Activated T-helper 17 cell treated with anti-CD3 and anti-CD28 coated beads, Interleukin-2, amount 50 U/mL, for 72 hours (primary cell): ENCODE measurements around the gene ZSWIM1. TPM values are rescaled to one million over a fixed set of nuclear protein-coding genes. Genes with fewer than 3 reads are reported as not detected.

ENCODE experiments used
- ATAC-seq: fragments of 150-1000 bp; cut with Tn5 transposase; replicated peaks from 2 replicates; pipeline ENCODE4 v1.10.0; 2021; ENCODE audit warnings: mild to moderate bottlenecking, moderate library complexity
- H3K27ac Mint-ChIP-seq: one replicate; pipeline ENCODE4 v1.8.0; 2022; ENCODE audit warnings: mixed read lengths
- H3K27me3 Mint-ChIP-seq: one replicate; pipeline ENCODE4 v1.8.0; 2022; ENCODE audit warnings: mixed read lengths
- H3K36me3 Mint-ChIP-seq: one replicate; pipeline ENCODE4 v1.8.0; 2022; ENCODE audit warnings: low read depth, mild to moderate bottlenecking, mixed read lengths
- H3K4me1 Mint-ChIP-seq: one replicate; pipeline ENCODE4 v1.8.0; 2022; ENCODE audit warnings: mixed read lengths
- H3K4me3 Mint-ChIP-seq: one replicate; pipeline ENCODE4 v1.8.0; 2022; ENCODE audit warnings: mild to moderate bottlenecking, mixed read lengths
- H3K9me3 Mint-ChIP-seq: one replicate; pipeline ENCODE4 v1.8.0; 2022; ENCODE audit warnings: mixed read lengths
- total RNA-seq, 2 donors: library from RNA; stranded (reverse); gene quantifications; one replicate each; pipeline ENCODE4 v1.2.3, GENCODE V29; 2022

ZSWIM1 gene
- total RNA-seq, 2 donors from 2014 or later: 7.8 to 16.0 TPM

DNA sequence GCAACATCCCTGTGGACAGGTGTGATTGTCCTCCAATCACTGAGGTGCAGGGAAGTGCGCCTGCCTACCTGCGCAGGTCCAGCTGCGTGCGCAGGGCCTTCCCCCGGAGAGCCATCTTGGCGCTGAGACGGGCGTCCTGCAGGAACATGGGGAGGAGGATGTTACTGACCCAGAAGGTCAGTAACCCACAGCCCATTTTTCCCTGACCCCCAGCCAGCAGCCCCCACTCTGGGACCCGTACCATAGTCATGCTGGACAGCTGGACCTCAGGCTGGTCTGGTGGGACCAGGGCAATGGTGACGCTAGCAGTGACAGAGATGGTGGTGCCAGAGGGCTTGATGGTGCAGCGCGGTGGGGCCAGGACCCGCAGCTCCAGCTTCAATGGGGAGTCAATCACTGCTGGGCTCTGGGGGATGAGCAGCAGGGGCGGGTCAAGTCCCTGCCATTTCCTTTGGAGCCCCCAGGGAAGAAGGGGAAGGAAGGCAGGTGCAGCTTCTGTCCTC is 21.2 kb downstream of the ZSWIM1 start:
- Mint-ChIP-seq H3K9me3 (no peaks in the 10 kb centered on the region), H3K27ac (no peak overlapping the region), H3K4me3 (no peak overlapping the region)

DNA sequence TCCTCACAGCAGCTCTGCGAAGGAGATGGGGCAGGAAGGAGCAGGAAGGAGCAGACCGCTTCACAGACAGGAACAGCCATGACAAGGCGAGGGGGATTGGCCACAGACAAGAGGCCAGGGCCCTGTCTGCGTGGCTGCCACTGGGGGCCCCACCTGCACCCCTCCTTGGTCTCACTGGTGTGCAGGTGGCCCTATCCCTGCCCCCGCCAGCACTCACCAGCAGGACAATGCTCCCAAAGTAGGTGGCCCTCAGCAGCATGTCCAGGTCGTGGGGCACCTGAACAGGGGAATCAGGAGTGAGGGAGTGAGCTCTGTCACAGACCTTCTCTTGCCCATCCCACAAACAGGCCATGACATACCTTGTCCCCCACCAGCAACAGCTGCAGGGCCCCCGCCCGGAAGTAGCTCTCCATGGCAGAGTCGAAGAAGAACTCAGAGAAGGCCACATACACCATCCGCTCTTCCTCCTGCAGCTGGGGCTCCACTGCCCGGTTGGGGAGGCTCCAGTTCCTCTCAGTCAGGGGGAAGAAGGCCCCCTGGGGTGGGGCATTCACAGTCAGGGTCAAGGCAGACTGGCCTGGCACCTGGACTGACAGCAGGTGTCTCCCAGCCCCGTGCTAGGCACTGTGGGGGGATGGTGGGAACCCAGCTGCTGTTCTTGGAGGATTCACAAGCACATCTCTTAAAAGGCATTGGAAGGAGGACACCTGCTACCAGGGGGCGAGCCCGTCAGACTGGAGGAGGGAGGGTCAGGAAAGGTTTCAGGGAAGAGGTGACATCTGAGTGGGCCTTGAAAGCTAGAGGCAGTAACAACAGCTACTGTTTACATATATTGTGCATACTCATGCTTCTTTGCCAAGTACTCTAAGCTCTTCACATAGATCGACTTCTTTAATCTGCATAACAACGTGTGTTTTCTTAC is 23.8 kb downstream of the ZSWIM1 start:
- no peaks in the 10 kb centered on the region for H3K9me3 Mint-ChIP-seq
- no peaks in the 10 kb centered on the region for H3K4me1 Mint-ChIP-seq
- ATAC-seq: no peak
- no peaks in the 10 kb centered on the region for H3K36me3 Mint-ChIP-seq
- H3K27me3 Mint-ChIP-seq: no peaks in the 10 kb centered on the region
- H3K4me3 Mint-ChIP-seq: no peak overlapping the region
- no peak overlapping the region for H3K27ac Mint-ChIP-seq

More for the DNA sequence above, 21.2 kb downstream of the ZSWIM1 start:
- no peak for ATAC-seq
- H3K4me1 Mint-ChIP-seq: no peaks in the 10 kb centered on the region
- peaks cover 15% of the 10 kb centered on the region for H3K36me3 Mint-ChIP-seq
- no peaks in the 10 kb centered on the region for H3K27me3 Mint-ChIP-seq

GRCh38 chr20:45905505-45906079 is 24.6 kb downstream of the ZSWIM1 start:
- Mint-ChIP-seq H3K27ac (no peak overlapping the region), H3K4me1 (peaks cover 3% of the 10 kb centered on the region), H3K4me3 (no peak overlapping the region), H3K36me3 (no peaks in the 10 kb centered on the region), H3K9me3 (no peaks in the 10 kb centered on the region), H3K27me3 (no peaks in the 10 kb centered on the region)
- no peak for ATAC-seq

DNA sequence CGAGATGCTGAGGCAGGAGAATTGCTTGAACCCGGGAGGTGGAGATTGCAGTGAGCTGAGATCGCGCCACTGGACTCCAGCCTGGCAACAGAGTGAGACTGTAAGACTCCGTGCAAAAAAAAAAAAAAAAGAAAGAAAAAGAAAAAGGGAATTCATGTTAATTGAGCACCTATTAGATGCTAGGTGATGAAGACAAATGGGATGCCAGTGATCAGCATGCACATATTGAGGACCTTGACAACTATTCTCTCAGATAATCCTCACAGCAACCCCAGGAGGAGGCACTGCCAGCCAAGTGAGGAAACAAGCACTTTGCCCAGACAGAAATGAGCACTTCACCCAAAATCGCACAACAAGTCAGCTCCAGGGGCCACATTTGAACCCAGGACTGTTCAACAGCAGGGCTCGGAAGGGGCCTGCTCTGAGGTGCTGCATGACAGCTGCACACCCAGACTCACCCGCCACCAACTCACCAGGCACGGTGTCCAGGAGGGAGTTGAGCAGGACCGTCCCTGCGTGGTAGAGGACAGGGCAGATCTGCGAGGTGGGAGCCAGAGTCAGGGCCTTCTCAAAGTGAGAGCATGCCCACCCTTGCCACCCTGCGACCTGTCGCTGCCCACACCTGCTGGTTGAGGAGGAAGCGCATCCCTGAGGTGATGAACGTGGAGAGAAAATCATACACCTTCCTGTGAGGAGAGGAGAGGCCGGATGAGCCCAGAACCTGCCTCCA is 26.4 kb downstream of the ZSWIM1 start:
- Mint-ChIP-seq H3K36me3 (no peaks in the 10 kb centered on the region), H3K27me3 (no peaks in the 10 kb centered on the region), H3K9me3 (no peaks in the 10 kb centered on the region), H3K27ac (no peak overlapping the region), H3K4me1 (peaks cover 7% of the 10 kb centered on the region), H3K4me3 (no peak overlapping the region)
- ATAC-seq: no peak

GRCh38 chr20:45908084-45908483 is 27.1 kb downstream of the ZSWIM1 start:
- no peak overlapping the region for H3K27ac Mint-ChIP-seq
- no peak for ATAC-seq
- H3K4me3 Mint-ChIP-seq: no peak overlapping the region
- H3K9me3 Mint-ChIP-seq: no peaks in the 10 kb centered on the region
- no peaks in the 10 kb centered on the region for H3K27me3 Mint-ChIP-seq
- H3K4me1 Mint-ChIP-seq: peaks cover 7% of the 10 kb centered on the region
- no peaks in the 10 kb centered on the region for H3K36me3 Mint-ChIP-seq

- H3K4me3 Mint-ChIP-seq: no peak overlapping the region
- no peak overlapping the region for H3K27ac Mint-ChIP-seq
- H3K4me1 Mint-ChIP-seq: peaks cover 7% of the 10 kb centered on the region
- no peaks in the 10 kb centered on the region for H3K9me3 Mint-ChIP-seq
- no peak for ATAC-seq
- no peaks in the 10 kb centered on the region for H3K27me3 Mint-ChIP-seq
- no peaks in the 10 kb centered on the region for H3K36me3 Mint-ChIP-seq
Observed at GRCh38 chr20:45909336-45909808, 28.3 kb downstream of the ZSWIM1 start.

DNA sequence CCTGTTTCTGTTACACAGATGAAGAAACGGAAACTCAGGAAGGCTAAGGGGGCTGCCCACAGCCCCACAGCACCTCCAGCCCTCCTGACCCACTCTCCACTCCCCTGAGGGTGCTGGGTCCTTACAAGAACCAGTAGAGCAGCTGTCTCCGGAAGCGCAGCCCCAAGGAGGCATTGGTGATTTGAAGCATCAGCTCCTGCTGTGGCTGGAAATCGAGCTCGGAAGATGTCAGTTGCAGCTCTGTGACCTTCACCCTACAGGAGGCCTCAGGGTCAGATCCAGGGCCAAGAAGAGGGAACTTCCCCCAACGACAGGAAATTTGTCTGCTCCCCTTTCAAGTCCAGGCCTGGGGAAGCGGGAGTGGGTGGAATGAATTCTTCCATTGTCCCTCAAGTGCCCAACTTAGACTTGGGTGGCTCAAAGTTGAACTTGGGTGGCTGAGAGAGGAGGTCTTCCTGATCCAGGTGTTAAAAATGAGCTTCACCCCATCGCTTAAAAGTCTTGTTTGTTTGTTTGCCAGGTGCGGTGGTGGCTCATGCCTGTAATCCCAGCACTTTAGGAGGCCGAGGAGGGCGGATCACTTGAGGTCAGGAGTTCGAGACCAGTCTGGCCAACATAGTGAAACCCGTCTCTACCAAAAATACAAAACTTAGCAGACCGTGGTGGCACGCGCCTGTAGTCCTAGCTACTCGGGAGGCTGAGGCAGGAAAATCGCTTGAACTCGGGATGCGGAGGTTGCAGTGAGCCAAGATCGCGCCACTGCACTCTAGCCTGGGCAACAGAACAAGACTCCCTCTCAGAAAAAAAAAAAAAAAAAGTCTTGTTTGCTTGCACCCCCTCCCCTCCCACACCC is 29.0 kb downstream of the ZSWIM1 start:
- peaks cover 7% of the 10 kb centered on the region for H3K4me1 Mint-ChIP-seq
- peak overlapping the region; percentile 55 for H3K27ac Mint-ChIP-seq
- ATAC-seq: no peak
- H3K36me3 Mint-ChIP-seq: no peaks in the 10 kb centered on the region
- H3K27me3 Mint-ChIP-seq: no peaks in the 10 kb centered on the region
- H3K9me3 Mint-ChIP-seq: no peaks in the 10 kb centered on the region
- peak overlapping the region; percentile 66 for H3K4me3 Mint-ChIP-seq

GRCh38 chr20:45910670-45911485 is 29.9 kb downstream of the ZSWIM1 start:
- Mint-ChIP-seq H3K9me3 (no peaks in the 10 kb centered on the region), H3K27ac (peak overlapping the region; percentile 55), H3K4me3 (peak overlapping the region; percentile 66), H3K27me3 (peaks cover under 1% of the 10 kb centered on the region), H3K4me1 (peaks cover 7% of the 10 kb centered on the region), H3K36me3 (no peaks in the 10 kb centered on the region)
- peak; percentile 96 for ATAC-seq

GRCh38 chr20:45911486-45912343 is 30.7 kb downstream of the ZSWIM1 start, which contains the start of gene PLTP:
TSS of gene PLTP (minus strand) at chr20:45912155. CDS start at chr20:45911452, 703 bp downstream.
- peak within 1 kb of the TSS; percentile 55 for H3K27ac Mint-ChIP-seq
- no peaks in the 10 kb centered on the region for H3K9me3 Mint-ChIP-seq
- ATAC-seq: no peak
- H3K4me1 Mint-ChIP-seq: peaks cover 7% of the 10 kb centered on the region
- peaks cover 3% of the 10 kb centered on the region for H3K27me3 Mint-ChIP-seq
- H3K4me3 Mint-ChIP-seq: peak within 1 kb of the TSS; percentile 66
- H3K36me3 Mint-ChIP-seq: no peaks in the 10 kb centered on the region

GRCh38 chr20:45912344-45912682 is 31.3 kb downstream of the ZSWIM1 start:
- Mint-ChIP-seq H3K27me3 (peaks cover 6% of the 10 kb centered on the region), H3K27ac (no peak overlapping the region), H3K36me3 (no peaks in the 10 kb centered on the region), H3K4me1 (peaks cover 7% of the 10 kb centered on the region), H3K9me3 (no peaks in the 10 kb centered on the region), H3K4me3 (peak overlapping the region; percentile 66)
- no peak for ATAC-seq

DNA sequence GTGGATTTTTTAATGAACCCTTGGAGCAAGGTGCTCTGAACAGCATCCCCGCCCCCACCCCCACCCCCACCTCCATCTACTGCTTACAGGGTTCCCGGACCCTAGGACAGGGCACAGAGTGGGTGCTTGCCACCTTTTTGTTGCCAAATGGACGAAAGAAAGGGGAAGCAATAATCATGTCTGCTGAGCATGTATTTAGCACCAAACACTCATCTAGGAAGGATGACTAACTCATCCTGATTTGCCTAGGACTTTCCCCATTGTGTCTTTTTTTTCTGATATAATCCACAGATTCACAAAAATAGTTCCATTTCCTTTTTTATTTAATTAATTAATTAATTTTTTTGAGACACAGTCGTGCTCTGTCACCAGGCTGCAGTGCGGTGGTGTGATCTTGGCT is 32.1 kb downstream of the ZSWIM1 start:
- peaks cover 7% of the 10 kb centered on the region for H3K4me1 Mint-ChIP-seq
- H3K4me3 Mint-ChIP-seq: peak overlapping the region; percentile 54
- peaks cover 6% of the 10 kb centered on the region for H3K27me3 Mint-ChIP-seq
- H3K36me3 Mint-ChIP-seq: no peaks in the 10 kb centered on the region
- no peaks in the 10 kb centered on the region for H3K9me3 Mint-ChIP-seq
- H3K27ac Mint-ChIP-seq: no peak overlapping the region
- ATAC-seq: peak; percentile 17

DNA sequence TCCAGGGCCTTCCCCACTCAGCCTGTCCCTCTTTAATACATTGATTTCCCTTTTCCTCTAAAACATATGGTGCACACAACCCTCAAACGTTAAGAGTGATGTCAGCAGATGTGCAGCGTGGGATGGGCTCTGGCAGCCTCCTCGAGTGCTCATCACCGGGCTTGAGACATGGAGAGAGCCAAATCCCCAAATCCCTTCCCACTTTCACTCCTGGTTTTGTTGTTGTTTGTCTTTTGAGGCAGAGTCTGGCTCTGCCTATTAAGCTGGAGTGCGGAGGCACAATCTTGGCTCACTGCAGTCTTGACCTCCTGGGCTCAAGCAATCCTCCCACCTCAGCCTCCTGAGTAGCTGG is 36.7 kb downstream of the ZSWIM1 start:
- peaks cover 6% of the 10 kb centered on the region for H3K27me3 Mint-ChIP-seq
- no peak for ATAC-seq

More for the DNA sequence above, 36.7 kb downstream of the ZSWIM1 start:
- Mint-ChIP-seq H3K9me3 (no peaks in the 10 kb centered on the region), H3K4me3 (no peak overlapping the region), H3K4me1 (no peaks in the 10 kb centered on the region), H3K36me3 (no peaks in the 10 kb centered on the region), H3K27ac (no peak overlapping the region)
